Trophoblast cell (in vitro differentiated cells and primary cell): ENCODE results near the gene MSRB1.
"Not testable (repeated sequence)": the region's sequence is repeated elsewhere in the genome, so short reads cannot be mapped to it uniquely, and the experiment has no call there.

Experiments
- DNase-seq, 2 donors: peaks; one replicate each; pipeline ENCODE4 v3.0.0-alpha.2; 2016
- H2AFZ ChIP-seq: 2 replicates; pipeline ENCODE4 v1.6.1; 2013; ENCODE audit warnings: low read length, moderate library complexity, mild to moderate bottlenecking; ENCODE audit not compliant: insufficient read depth, poor library complexity
- H2AK5ac ChIP-seq: 2 replicates; pipeline ENCODE4 v1.6.1; 2013; ENCODE audit warnings: mild to moderate bottlenecking, low read length
- H2BK120ac ChIP-seq: 2 replicates; pipeline ENCODE4 v1.6.1; 2013; ENCODE audit warnings: low read length, mild to moderate bottlenecking, moderate library complexity; ENCODE audit not compliant: insufficient read depth, poor library complexity
- H2BK12ac ChIP-seq: 2 replicates; pipeline ENCODE4 v1.6.1; 2013; ENCODE audit warnings: mild to moderate bottlenecking, low read length, moderate library complexity
- H2BK5ac ChIP-seq: 2 replicates; pipeline ENCODE4 v1.6.1; 2013; ENCODE audit warnings: low read length, low read depth, moderate library complexity, mild to moderate bottlenecking; ENCODE audit not compliant: poor library complexity
- H3K14ac ChIP-seq: 2 replicates; pipeline ENCODE4 v1.6.1; 2013; ENCODE audit warnings: mild to moderate bottlenecking, low read length
- H3K18ac ChIP-seq: 2 replicates; pipeline ENCODE4 v1.6.1; 2013; ENCODE audit warnings: mild to moderate bottlenecking, low read length
- H3K23ac ChIP-seq: 2 replicates; pipeline ENCODE4 v1.6.1; 2013; ENCODE audit warnings: low read length
- H3K27ac ChIP-seq: 2 replicates; pipeline ENCODE4 v1.5.1; 2013; ENCODE audit warnings: low read depth, mild to moderate bottlenecking, inconsistent platforms, low read length, moderate library complexity
- H3K27me3 ChIP-seq: 2 replicates; pipeline ENCODE4 v1.6.1; 2013; ENCODE audit warnings: inconsistent platforms, mild to moderate bottlenecking, low read length, moderate library complexity; ENCODE audit not compliant: insufficient read depth
- H3K36me3 ChIP-seq, 2 experiments: 1 replicate in 1 of 2; 2 replicates in 1 of 2; pipeline ENCODE4 v1.6.1; 2013; ENCODE audit warnings: low read length in 2 of 2, mild to moderate bottlenecking in 2 of 2, moderate library complexity in 1 of 2; ENCODE audit not compliant: insufficient read depth in 2 of 2, control insufficient read depth in 1 of 2
- H3K4ac ChIP-seq: 2 replicates; pipeline ENCODE4 v1.6.1; 2013; ENCODE audit warnings: low read depth, mild to moderate bottlenecking, low read length, moderate library complexity
- H3K4me1 ChIP-seq, 2 experiments: 1 replicate in 1 of 2; 2 replicates in 1 of 2; pipeline ENCODE4 v1.6.1; 2013; ENCODE audit warnings: low read length in 2 of 2, mild to moderate bottlenecking in 2 of 2, moderate library complexity in 1 of 2; ENCODE audit not compliant: insufficient read depth in 2 of 2, control insufficient read depth in 1 of 2
- H3K4me2 ChIP-seq: 2 replicates; pipeline ENCODE4 v1.6.1; 2013; ENCODE audit warnings: inconsistent platforms, mild to moderate bottlenecking, low read length, moderate library complexity
- H3K4me3 ChIP-seq: 2 replicates; pipeline ENCODE4 v1.5.1; 2013; ENCODE audit warnings: mild to moderate bottlenecking, low read depth, low read length, inconsistent platforms
- H3K79me1 ChIP-seq: one replicate; pipeline ENCODE4 v1.6.1; 2013; ENCODE audit warnings: low read length
- H3K79me2 ChIP-seq: 2 replicates; pipeline ENCODE4 v1.6.1; 2013; ENCODE audit warnings: low read length, mild to moderate bottlenecking; ENCODE audit not compliant: control insufficient read depth, insufficient read depth, poor library complexity
- H3K9ac ChIP-seq: 2 replicates; pipeline ENCODE4 v1.6.1; 2013; ENCODE audit warnings: mild to moderate bottlenecking, low read length
- H3K9me3 ChIP-seq: 2 replicates; pipeline ENCODE4 v1.6.1; 2013; ENCODE audit warnings: low read depth, mild to moderate bottlenecking, control low read depth, inconsistent platforms, low read length; ENCODE audit not compliant: insufficient read depth
- H4K12ac ChIP-seq: 2 replicates; pipeline ENCODE4 v1.6.1; 2013; ENCODE audit warnings: low read depth, mild to moderate bottlenecking, low read length, moderate library complexity
- H4K8ac ChIP-seq: 2 replicates; pipeline ENCODE4 v1.6.1; 2013; ENCODE audit warnings: low read depth, mild to moderate bottlenecking, low read length, moderate library complexity
- H4K91ac ChIP-seq: one replicate; pipeline ENCODE4 v1.6.1; 2013; ENCODE audit warnings: low read depth, mild to moderate bottlenecking, low read length, moderate library complexity
- WGBS: extraction: QIAGEN DNeasy Blood & Tissue Kit; methylation state at CpG from one replicate; pipeline ENCODE4 v1.1.7; 2013; ENCODE audit warnings: missing lambda C conversion rate; ENCODE audit not compliant: insufficient read length, insufficient coverage; ENCODE audit errors: extremely low coverage; 5-methylcytosine and 5-hydroxymethylcytosine counted together

Gene MSRB1

DNA sequence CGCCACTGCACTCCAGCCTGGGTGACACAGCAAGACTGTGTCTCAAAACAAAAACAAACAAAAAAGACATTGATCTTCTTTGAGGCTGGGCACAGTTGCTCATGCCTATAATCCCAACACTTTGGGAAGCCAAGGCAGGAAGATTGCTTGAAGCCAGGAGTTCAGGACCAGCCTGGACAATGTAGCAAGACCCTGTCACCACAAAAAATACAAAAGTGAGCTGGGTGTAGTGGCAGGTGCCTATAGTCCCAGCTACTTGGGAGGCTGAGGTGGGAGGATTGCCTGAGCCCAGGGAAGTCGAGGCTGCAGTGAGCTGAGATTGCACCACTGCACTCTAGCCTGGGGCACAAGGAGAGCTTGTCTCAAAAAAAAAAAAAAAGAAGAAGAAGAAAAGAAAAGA lies 45.3 kb downstream of the MSRB1 start:
- H3K4ac ChIP-seq, H3K18ac ChIP-seq, H2BK12ac ChIP-seq, H3K27me3 ChIP-seq, H3K23ac ChIP-seq, H2BK120ac ChIP-seq, H3K27ac ChIP-seq, H2AFZ ChIP-seq, H4K91ac ChIP-seq, H2BK5ac ChIP-seq, H3K14ac ChIP-seq, H4K8ac ChIP-seq, H3K79me2 ChIP-seq, DNase-seq, H3K4me1 ChIP-seq, H3K79me1 ChIP-seq, H3K9ac ChIP-seq, H3K4me3 ChIP-seq, H2AK5ac ChIP-seq, H4K12ac ChIP-seq, H3K36me3 ChIP-seq, H3K4me2 ChIP-seq, H3K9me3 ChIP-seq: not testable (repeated sequence)
- WGBS: no CpG with 5 or more reads among the region's 2 CpGs

DNA sequence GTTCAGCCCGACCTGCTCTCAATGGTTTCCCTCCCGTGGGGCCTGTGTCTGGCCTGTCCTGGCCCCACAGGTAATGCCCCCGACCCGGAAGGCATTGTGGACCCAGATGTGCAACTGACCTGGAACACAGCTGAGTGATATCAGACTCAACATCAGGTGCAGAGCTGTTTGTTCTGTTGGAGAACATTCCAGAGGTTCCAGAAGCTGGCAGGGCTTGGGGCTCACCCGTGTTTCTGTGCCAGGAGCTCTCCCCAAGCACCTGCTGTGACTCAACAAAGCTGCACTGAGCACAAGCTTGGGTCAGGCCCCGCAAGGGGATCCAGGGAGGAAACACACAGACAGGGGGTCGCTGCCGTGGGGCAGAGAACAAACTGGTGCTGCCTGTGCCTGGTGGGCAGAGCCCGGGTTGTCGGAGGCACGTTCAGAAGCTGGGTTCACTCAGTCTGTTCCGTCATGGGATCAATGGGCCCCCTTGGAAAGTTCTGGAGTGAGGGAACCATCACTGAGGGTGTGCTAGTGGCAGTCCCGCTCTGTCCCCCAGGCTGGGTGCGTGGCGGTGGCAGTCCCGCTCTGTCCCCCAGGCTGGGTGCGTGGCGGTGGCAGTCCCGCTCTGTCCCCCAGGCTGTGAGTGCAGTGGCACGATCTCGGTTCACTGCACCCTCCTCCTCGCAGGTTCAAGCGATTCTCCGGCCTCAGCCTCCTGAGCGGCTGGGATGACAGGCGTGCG lies 46.9 kb downstream of the MSRB1 start:
- no peak overlapping the region for H3K14ac ChIP-seq
- H4K8ac ChIP-seq: no peak overlapping the region
- no peaks in the 10 kb centered on the region for H3K79me1 ChIP-seq
- no peak overlapping the region for H2BK5ac ChIP-seq
- no peak overlapping the region for H2AK5ac ChIP-seq
- H4K91ac ChIP-seq: no peak overlapping the region
- no peak overlapping the region for H3K4me3 ChIP-seq
- no peak overlapping the region for H2AFZ ChIP-seq
- DNase-seq: no peak
- WGBS: no CpG with 5 or more reads among the region's 27 CpGs
- no peak overlapping the region for H3K27ac ChIP-seq
- H3K27me3 ChIP-seq: no peaks in the 10 kb centered on the region
- H3K23ac ChIP-seq: no peak overlapping the region
- no peak overlapping the region for H2BK120ac ChIP-seq
- H3K4me2 ChIP-seq: no peak overlapping the region
- no peak overlapping the region for H4K12ac ChIP-seq
- no peak overlapping the region for H2BK12ac ChIP-seq
- no peak overlapping the region for H3K4ac ChIP-seq
- no peaks in the 10 kb centered on the region for H3K4me1 ChIP-seq
- H3K9me3 ChIP-seq: peaks cover 1% of the 10 kb centered on the region
- H3K9ac ChIP-seq: no peak overlapping the region
- H3K36me3 ChIP-seq: no peaks in the 10 kb centered on the region
- H3K79me2 ChIP-seq: no peaks in the 10 kb centered on the region
- H3K18ac ChIP-seq: no peak overlapping the region

DNA sequence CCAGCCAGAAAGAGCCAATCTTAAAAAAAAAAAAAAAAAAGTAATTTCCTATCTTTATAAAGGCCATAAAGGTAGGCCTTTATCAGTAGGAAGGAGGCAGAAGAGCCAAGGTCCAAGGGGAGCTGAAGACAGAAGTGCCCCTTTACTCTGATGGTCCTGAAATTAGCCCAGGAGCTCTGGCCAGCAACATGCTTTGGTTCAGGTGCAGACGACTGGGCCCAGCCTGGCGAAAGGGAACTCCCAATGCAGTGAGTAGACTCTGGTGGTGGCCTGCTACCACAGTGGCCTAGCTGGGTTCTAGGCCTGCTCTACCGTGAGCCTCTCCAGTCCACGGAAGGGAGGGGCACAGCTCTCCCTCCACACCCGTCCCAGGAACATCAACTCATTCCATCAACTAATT lies 47.9 kb downstream of the MSRB1 start:
- no peaks in the 10 kb centered on the region for H3K79me1 ChIP-seq
- DNase-seq: no peak
- H3K4me3 ChIP-seq: no peak overlapping the region
- H2AFZ ChIP-seq: no peak overlapping the region
- no peak overlapping the region for H3K23ac ChIP-seq
- no peak overlapping the region for H3K9ac ChIP-seq
- H3K36me3 ChIP-seq: no peaks in the 10 kb centered on the region
- no peak overlapping the region for H2BK5ac ChIP-seq
- H3K27me3 ChIP-seq: no peaks in the 10 kb centered on the region
- no peak overlapping the region for H4K12ac ChIP-seq
- H3K4me2 ChIP-seq: no peak overlapping the region
- H3K9me3 ChIP-seq: peaks cover 1% of the 10 kb centered on the region
- no peak overlapping the region for H4K8ac ChIP-seq
- H2BK120ac ChIP-seq: no peak overlapping the region
- H3K14ac ChIP-seq: no peak overlapping the region
- H3K18ac ChIP-seq: no peak overlapping the region
- no peak overlapping the region for H3K27ac ChIP-seq
- no peak overlapping the region for H4K91ac ChIP-seq
- no peak overlapping the region for H2AK5ac ChIP-seq
- no peaks in the 10 kb centered on the region for H3K79me2 ChIP-seq
- H2BK12ac ChIP-seq: no peak overlapping the region
- no peak overlapping the region for H3K4ac ChIP-seq
- no CpG with 5 or more reads among the region's 5 CpGs for WGBS
- no peaks in the 10 kb centered on the region for H3K4me1 ChIP-seq

GRCh38 chr16:1890708-1891050 lies 52.3 kb downstream of the MSRB1 start:
- H2BK5ac ChIP-seq: no peak overlapping the region
- no peak overlapping the region for H2BK12ac ChIP-seq
- no peaks in the 10 kb centered on the region for H3K36me3 ChIP-seq
- H3K27ac ChIP-seq: no peak overlapping the region
- no peaks in the 10 kb centered on the region for H3K27me3 ChIP-seq
- H4K8ac ChIP-seq: no peak overlapping the region
- no peak overlapping the region for H3K4me2 ChIP-seq
- H2BK120ac ChIP-seq: no peak overlapping the region
- WGBS: no CpG with 5 or more reads among the region's 4 CpGs
- no peak for DNase-seq
- peaks cover 1% of the 10 kb centered on the region for H3K9me3 ChIP-seq
- no peak overlapping the region for H3K18ac ChIP-seq
- H4K12ac ChIP-seq: no peak overlapping the region
- H3K4ac ChIP-seq: no peak overlapping the region
- no peaks in the 10 kb centered on the region for H3K79me2 ChIP-seq
- no peaks in the 10 kb centered on the region for H3K4me1 ChIP-seq
- no peak overlapping the region for H3K23ac ChIP-seq
- H4K91ac ChIP-seq: no peak overlapping the region
- no peak overlapping the region for H2AK5ac ChIP-seq
- H2AFZ ChIP-seq: no peak overlapping the region
- H3K14ac ChIP-seq: no peak overlapping the region
- H3K4me3 ChIP-seq: no peak overlapping the region
- H3K9ac ChIP-seq: peak overlapping the region; percentile 47
- no peaks in the 10 kb centered on the region for H3K79me1 ChIP-seq
